ENCODE data around the gene BCL10. TPM values are rescaled to one million over a fixed set of nuclear protein-coding genes. Genes with fewer than 3 reads are reported as not detected.
"Not testable (repeated sequence)": the region's sequence is repeated elsewhere in the genome, so short reads cannot be mapped to it uniquely, and the experiment has no call there.

Gene BCL10
- total RNA-seq, 2 experiments from 2014 or later: 27.4 to 31.7 TPM

GRCh38 chr1:85273397-85273796 is 3.0 kb downstream of the BCL10 start:
- no peak overlapping the region for H3K4me3 Mint-ChIP-seq
- no peak for DNase-seq
- H3K4me1 Mint-ChIP-seq: peaks cover 29% of the 10 kb centered on the region

GRCh38 chr1:85268801-85269585 is 7.4 kb downstream of the BCL10 start:
- POLR2A ChIA-PET: no interaction called here
- Mint-ChIP-seq H3K27me3 (no peaks in the 10 kb centered on the region), H3K4me1 (peaks cover 15% of the 10 kb centered on the region), H3K36me3 (peaks cover 32% of the 10 kb centered on the region), H3K27ac (no peak overlapping the region), H3K9me3 (no peaks in the 10 kb centered on the region), H3K4me3 (no peak overlapping the region)
- DNase-seq (no peak), ATAC-seq (ENCODE audit: low read depth) (no peak)

More at GRCh38 chr1:85273397-85273796, 3.0 kb downstream of the BCL10 start:
- POLR2A ChIA-PET: no interaction called here
- H3K27ac Mint-ChIP-seq: no peak overlapping the region
- no peak for ATAC-seq (ENCODE audit: low read depth)
- H3K36me3 Mint-ChIP-seq: peaks cover 31% of the 10 kb centered on the region
- H3K27me3 Mint-ChIP-seq: no peaks in the 10 kb centered on the region
- no peaks in the 10 kb centered on the region for H3K9me3 Mint-ChIP-seq

- ATAC-seq (ENCODE audit: low read depth) (no peak), DNase-seq (no peak)
- Mint-ChIP-seq H3K9me3 (no peaks in the 10 kb centered on the region), H3K4me1 (peaks cover 6% of the 10 kb centered on the region), H3K27me3 (no peaks in the 10 kb centered on the region), H3K27ac (no peak overlapping the region), H3K36me3 (peaks cover 30% of the 10 kb centered on the region), H3K4me3 (no peak overlapping the region)
- POLR2A ChIA-PET: no interaction called here
These were observed 9.1 kb downstream of the BCL10 start for GRCh38 chr1:85267313-85267712.

- Mint-ChIP-seq H3K4me3 (no peak overlapping the region), H3K27me3 (no peaks in the 10 kb centered on the region), H3K27ac (no peak overlapping the region), H3K36me3 (peaks cover 31% of the 10 kb centered on the region), H3K4me1 (peaks cover 7% of the 10 kb centered on the region), H3K9me3 (peaks cover 3% of the 10 kb centered on the region)
- ATAC-seq (ENCODE audit: low read depth) (no peak), DNase-seq (no peak)
- POLR2A ChIA-PET: interaction anchor here (1.4 kb wide), 1 partner anchor 12 kb away, joined by 5 read pairs; no protein-coding TSS in a partner anchor
These were observed 12.3 kb downstream of the BCL10 start for GRCh38 chr1:85264150-85264549.

- no peak overlapping the region for H3K4me3 Mint-ChIP-seq
These were observed 13.4 kb downstream of the BCL10 start for GRCh38 chr1:85262985-85263384.

GRCh38 chr1:85259912-85260274 is 16.5 kb downstream of the BCL10 start:
- DNase-seq: no peak
- Mint-ChIP-seq H3K27ac (peak overlapping the region; percentile 98), H3K9me3 (peaks cover 3% of the 10 kb centered on the region), H3K27me3 (no peaks in the 10 kb centered on the region), H3K36me3 (peaks cover 38% of the 10 kb centered on the region), H3K4me1 (peaks cover 25% of the 10 kb centered on the region), H3K4me3 (peak overlapping the region; percentile 97)
- no peak for ATAC-seq (ENCODE audit: low read depth)
- POLR2A ChIA-PET: interaction anchor here (0.7 to 3.1 kb wide), 10 partner anchors 9 to 686 kb away, joined by 3 to 33 read pairs (median 4); partner anchors contain the start of genes BCL10, CTBS and SYDE2

More at GRCh38 chr1:85262985-85263384, 13.4 kb downstream of the BCL10 start:
- Mint-ChIP-seq H3K27me3 (no peaks in the 10 kb centered on the region), H3K27ac (no peak overlapping the region), H3K36me3 (peaks cover 34% of the 10 kb centered on the region), H3K9me3 (peaks cover 3% of the 10 kb centered on the region), H3K4me1 (peaks cover 14% of the 10 kb centered on the region)
- ATAC-seq (ENCODE audit: low read depth): no peak
- no peak for DNase-seq
- POLR2A ChIA-PET: no interaction called here

GRCh38 chr1:85259118-85259911 is 17.1 kb downstream of the BCL10 start, which contains the start of gene C1orf52:
TSS of gene C1orf52 (minus strand) at chr1:85259662. CDS start at chr1:85259633, 29 bp downstream.
- DNase-seq (peak; percentile 98), ATAC-seq (ENCODE audit: low read depth) (peak; percentile 91)
- Mint-ChIP-seq H3K36me3 (peaks cover 36% of the 10 kb centered on the region), H3K27me3 (no peaks in the 10 kb centered on the region), H3K4me3 (peak within 1 kb of the TSS; percentile 97), H3K4me1 (peaks cover 25% of the 10 kb centered on the region), H3K27ac (peak within 1 kb of the TSS; percentile 98), H3K9me3 (peaks cover 3% of the 10 kb centered on the region)
- POLR2A ChIA-PET: interaction anchor here (0.6 to 3.1 kb wide), 15 partner anchors 9 to 686 kb away, joined by 3 to 33 read pairs (median 3); partner anchors contain the start of genes BCL10, CTBS and SYDE2

- H3K27ac Mint-ChIP-seq: peak overlapping the region; percentile 98
- peak overlapping the region; percentile 97 for H3K4me3 Mint-ChIP-seq
- peaks cover 26% of the 10 kb centered on the region for H3K4me1 Mint-ChIP-seq
These were observed 17.8 kb downstream of the BCL10 start for GRCh38 chr1:85258536-85259117.

GRCh38 chr1:85249042-85249441 is 27.4 kb downstream of the BCL10 start:
- H3K9me3 Mint-ChIP-seq; H3K4me3 Mint-ChIP-seq; H3K27me3 Mint-ChIP-seq; H3K27ac Mint-ChIP-seq; ATAC-seq (ENCODE audit: low read depth); DNase-seq: not testable (repeated sequence)
- H3K4me1 Mint-ChIP-seq: peaks cover 16% of the 10 kb centered on the region
- H3K36me3 Mint-ChIP-seq: peaks cover 23% of the 10 kb centered on the region
- POLR2A ChIA-PET: interaction anchor here (1.6 kb wide), 1 partner anchor 10 kb away, joined by 3 read pairs; no protein-coding TSS in a partner anchor

More at GRCh38 chr1:85258536-85259117, 17.8 kb downstream of the BCL10 start:
- no peaks in the 10 kb centered on the region for H3K27me3 Mint-ChIP-seq
- DNase-seq (no peak), ATAC-seq (ENCODE audit: low read depth) (no peak)
- POLR2A ChIA-PET: interaction anchor here (0.6 to 3.1 kb wide), 15 partner anchors 8 to 685 kb away, joined by 3 to 33 read pairs (median 3); partner anchors contain the start of genes BCL10, CTBS, MCOLN2 and SYDE2
- peaks cover 33% of the 10 kb centered on the region for H3K36me3 Mint-ChIP-seq
- H3K9me3 Mint-ChIP-seq: peaks cover 3% of the 10 kb centered on the region

- H3K4me1 Mint-ChIP-seq: peaks cover 17% of the 10 kb centered on the region
- ATAC-seq (ENCODE audit: low read depth) (no peak), DNase-seq (no peak)
- POLR2A ChIA-PET: interaction anchor here (1.6 kb wide), 1 partner anchor 9 kb away, joined by 3 read pairs; no protein-coding TSS in a partner anchor
- no peaks in the 10 kb centered on the region for H3K27me3 Mint-ChIP-seq
- H3K4me3 Mint-ChIP-seq: no peak overlapping the region
- peaks cover 18% of the 10 kb centered on the region for H3K36me3 Mint-ChIP-seq
- no peak overlapping the region for H3K27ac Mint-ChIP-seq
- peaks cover 11% of the 10 kb centered on the region for H3K9me3 Mint-ChIP-seq
These were observed 30.5 kb downstream of the BCL10 start for GRCh38 chr1:85245891-85246290.

- Mint-ChIP-seq H3K36me3 (peaks cover 18% of the 10 kb centered on the region), H3K4me3 (no peak overlapping the region), H3K4me1 (peaks cover 21% of the 10 kb centered on the region), H3K9me3 (peaks cover 11% of the 10 kb centered on the region), H3K27ac (no peak overlapping the region), H3K27me3 (no peaks in the 10 kb centered on the region)
- ATAC-seq (ENCODE audit: low read depth) (no peak), DNase-seq (no peak)
- POLR2A ChIA-PET: interaction anchor here (1.6 kb wide), 1 partner anchor 9 kb away, joined by 3 read pairs; no protein-coding TSS in a partner anchor
These were observed 31.0 kb downstream of the BCL10 start for GRCh38 chr1:85245456-85245855.

GRCh38 chr1:85244271-85245061 is 32.0 kb downstream of the BCL10 start:
- Mint-ChIP-seq H3K9me3 (peaks cover 5% of the 10 kb centered on the region), H3K27ac (peak overlapping the region; percentile 6), H3K4me3 (no peak overlapping the region), H3K36me3 (peaks cover 8% of the 10 kb centered on the region), H3K4me1 (peaks cover 22% of the 10 kb centered on the region), H3K27me3 (no peaks in the 10 kb centered on the region)
- ATAC-seq (ENCODE audit: low read depth): peak; percentile 45
- POLR2A ChIA-PET: interaction anchor here (0.5 to 1.6 kb wide), 2 partner anchors 10 to 211 kb away, joined by 3 read pairs; no protein-coding TSS in a partner anchor
- DNase-seq: no peak

Data from activated naive CD8-positive, alpha-beta T cell treated with anti-CD3 and anti-CD28 coated beads, Interleukin-2, amount 10 ng/mL, durations not matched to agents 7 days and 5 days (primary cell).